Neuronal stem cell (in vitro differentiated cells): ENCODE results near the gene IFNG. TPM values are rescaled to one million over a fixed set of nuclear protein-coding genes. Genes with fewer than 3 reads are reported as not detected.
A peak's percentile ranks its signal among the peaks of the same experiment; 100 is the strongest.
"Not testable (repeated sequence)": the region's sequence is repeated elsewhere in the genome, so short reads cannot be mapped to it uniquely, and the experiment has no call there.

ENCODE experiments used
- DNase-seq: peaks from one replicate; pipeline ENCODE4 v3.0.0-alpha.2; 2013; ENCODE audit warnings: low spot score
- H2AFZ ChIP-seq: one replicate; pipeline ENCODE4 v1.6.1; 2013; ENCODE audit warnings: mild to moderate bottlenecking, low read length, inconsistent platforms
- H2AK5ac ChIP-seq: 2 replicates; pipeline ENCODE4 v1.6.1; 2013; ENCODE audit warnings: low read depth, mild to moderate bottlenecking, inconsistent platforms, low read length, moderate library complexity, mixed read lengths
- H2BK120ac ChIP-seq: 2 replicates; pipeline ENCODE4 v1.6.1; 2013; ENCODE audit warnings: low read depth, mild to moderate bottlenecking, inconsistent platforms, low read length, moderate library complexity, mixed read lengths
- H2BK12ac ChIP-seq: one replicate; pipeline ENCODE4 v1.6.1; 2013; ENCODE audit warnings: low read length, inconsistent platforms
- H2BK15ac ChIP-seq: 2 replicates; pipeline ENCODE4 v1.6.1; 2013; ENCODE audit warnings: mild to moderate bottlenecking, low read length, inconsistent platforms, mixed read lengths
- H2BK5ac ChIP-seq: one replicate; pipeline ENCODE4 v1.6.1; 2013; ENCODE audit warnings: inconsistent platforms, mild to moderate bottlenecking, low read length, moderate library complexity
- H3K14ac ChIP-seq: one replicate; pipeline ENCODE4 v1.6.1; 2013; ENCODE audit warnings: low read length, inconsistent platforms
- H3K18ac ChIP-seq: 2 replicates; pipeline ENCODE4 v1.6.1; 2013; ENCODE audit warnings: low read length, inconsistent platforms
- H3K23ac ChIP-seq: 2 replicates; pipeline ENCODE4 v1.6.1; 2013; ENCODE audit warnings: low read depth, mild to moderate bottlenecking, mixed read lengths, low read length, inconsistent platforms; ENCODE audit not compliant: poor library complexity
- H3K27ac ChIP-seq: replicated peaks from 3 replicates; pipeline ENCODE4 v1.5.1; 2013; ENCODE audit warnings: low read length, inconsistent platforms
- H3K27me3 ChIP-seq, 3 experiments: 2 replicates each; pipeline ENCODE4 v1.6.1; 2013; ENCODE audit warnings: low read length in 3 of 3, mild to moderate bottlenecking in 2 of 3, inconsistent platforms in 1 of 3, low read depth in 1 of 3, mixed read lengths in 1 of 3, moderate library complexity in 1 of 3; ENCODE audit not compliant: control insufficient read depth in 3 of 3, insufficient read depth in 3 of 3
- H3K36me3 ChIP-seq, 2 donors: replicated peaks in 1 of 2; 2 replicates each; pipeline ENCODE4 v1.6.1; 2013; ENCODE audit warnings: low read length in 2 of 2; ENCODE audit not compliant: control insufficient read depth in 2 of 2, insufficient read depth in 2 of 2
- H3K4ac ChIP-seq: 2 replicates; pipeline ENCODE4 v1.6.1; 2013; ENCODE audit warnings: inconsistent platforms, mild to moderate bottlenecking, low read length, moderate library complexity
- H3K4me1 ChIP-seq, 2 donors: 1 replicate in 1 of 2; 2 replicates in 1 of 2; pipeline ENCODE4 v1.6.1; 2013; ENCODE audit warnings: low read length in 2 of 2, low read depth in 1 of 2; ENCODE audit not compliant: control insufficient read depth in 2 of 2, insufficient read depth in 1 of 2
- H3K4me2 ChIP-seq: one replicate; pipeline ENCODE4 v1.6.1; 2013; ENCODE audit warnings: mild to moderate bottlenecking, low read length, inconsistent platforms; ENCODE audit not compliant: insufficient read depth, poor library complexity, severe bottlenecking
- H3K4me3 ChIP-seq, 2 donors: 2 replicates each; pipeline ENCODE4 v1.5.1; 2013; ENCODE audit warnings: low read length in 2 of 2, mild to moderate bottlenecking in 2 of 2, inconsistent platforms in 1 of 2, moderate library complexity in 1 of 2
- H3K79me1 ChIP-seq: one replicate; pipeline ENCODE4 v1.6.1; 2013; ENCODE audit warnings: low read depth, mild to moderate bottlenecking, inconsistent platforms, low read length, moderate library complexity
- H3K9ac ChIP-seq: one replicate; pipeline ENCODE4 v1.6.1; 2013; ENCODE audit warnings: mild to moderate bottlenecking, low read depth, low read length, inconsistent platforms; ENCODE audit not compliant: poor library complexity
- H3K9me3 ChIP-seq, 2 donors: replicated peaks in 1 of 2; 2 replicates each; pipeline versions ENCODE3 to v1.6.1; 2013; ENCODE audit warnings: low read length in 2 of 2, mild to moderate bottlenecking in 2 of 2, inconsistent platforms in 1 of 2, low read depth in 1 of 2, mixed read lengths in 1 of 2, moderate library complexity in 1 of 2; ENCODE audit not compliant: control insufficient read depth in 2 of 2, insufficient read depth in 1 of 2
- H4K8ac ChIP-seq: one replicate; pipeline ENCODE4 v1.6.1; 2013; ENCODE audit warnings: low read depth, mild to moderate bottlenecking, inconsistent platforms, low read length, moderate library complexity
- H4K91ac ChIP-seq: one replicate; pipeline ENCODE4 v1.6.1; 2013; ENCODE audit warnings: low read length, low read depth, mild to moderate bottlenecking, inconsistent platforms; ENCODE audit not compliant: poor library complexity
- WGBS, 2 donors: extraction: QIAGEN DNeasy Blood & Tissue Kit; methylation state at CpG; one replicate each; pipeline ENCODE4 v1.1.7; 2013; ENCODE audit warnings: missing lambda C conversion rate in 2 of 2, mixed read lengths in 1 of 2; ENCODE audit not compliant: insufficient read length in 2 of 2, insufficient replicate concordance in 1 of 2; ENCODE audit errors: extremely low coverage in 2 of 2; 5-methylcytosine and 5-hydroxymethylcytosine counted together
- polyA plus RNA-seq, 2 experiments: library from polyadenylated mRNA; stranded (reverse); fragments of 200-250 nt; gene quantifications; one replicate each; pipeline ENCODE4 v1.2.3, GENCODE V29; 2013

The IFNG gene
- not detected for polyA plus RNA-seq (2013, experiment 1 of 2)
- polyA plus RNA-seq (2013, experiment 2 of 2) = not detected

DNA sequence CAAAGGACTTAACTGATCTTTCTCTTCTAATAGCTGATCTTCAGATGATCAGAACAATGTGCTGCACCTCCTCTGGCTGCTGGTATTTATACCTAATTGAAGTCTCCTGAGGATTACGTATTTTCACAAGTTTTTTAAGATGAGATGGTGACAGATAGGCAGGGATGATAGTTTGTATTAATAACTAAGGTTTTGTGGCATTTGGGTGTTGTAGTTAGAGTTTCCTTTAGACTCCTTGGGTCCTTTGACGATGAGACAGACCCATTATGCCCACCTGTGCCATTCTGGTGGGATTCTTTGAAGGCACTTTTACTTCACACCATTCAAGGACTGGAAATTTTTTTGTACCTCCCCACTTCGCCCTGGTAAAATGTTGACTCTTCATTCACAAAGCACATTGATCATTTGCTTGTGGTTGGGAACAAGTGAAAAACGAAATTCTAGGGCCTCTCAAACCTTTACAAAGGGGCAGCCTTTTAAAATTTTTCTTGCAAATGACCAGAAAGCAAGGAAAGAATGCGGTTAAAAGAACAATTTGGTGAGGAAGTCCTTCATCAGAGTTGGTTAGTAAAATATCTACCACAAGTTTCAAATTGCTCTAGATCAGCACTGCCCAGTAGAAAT is at the start of gene IFNG:
TSS of gene IFNG (minus strand) at position 60 of the 624 bp plus-strand sequence. CDS start 125 bp downstream, outside the sequence.
- Histone ChIP-seq H3K79me1 (no peaks in the 10 kb centered on the region), H3K27me3 (no peaks in the 10 kb centered on the region), H3K14ac (no peak within 1 kb of the TSS), H3K23ac (no peak within 1 kb of the TSS), H3K9me3 (no peaks in the 10 kb centered on the region), H3K4me2 (no peak within 1 kb of the TSS), H3K18ac (no peak within 1 kb of the TSS), H2BK15ac (no peak within 1 kb of the TSS), H2BK5ac (no peak within 1 kb of the TSS), H2AK5ac (no peak within 1 kb of the TSS), H4K91ac (no peak within 1 kb of the TSS), H3K4me3 (no peak within 1 kb of the TSS), H2BK12ac (no peak within 1 kb of the TSS), H3K27ac (no peak within 1 kb of the TSS), H3K36me3 (no peaks in the 10 kb centered on the region), H3K4ac (no peak within 1 kb of the TSS), H3K4me1 (no peaks in the 10 kb centered on the region), H4K8ac (no peak within 1 kb of the TSS), H2AFZ (no peak within 1 kb of the TSS), H2BK120ac (no peak within 1 kb of the TSS), H3K9ac (no peak within 1 kb of the TSS)
- DNase-seq = no peak
- WGBS, 2 donors = no CpG with 5 or more reads among the region's 5 CpGs

DNA sequence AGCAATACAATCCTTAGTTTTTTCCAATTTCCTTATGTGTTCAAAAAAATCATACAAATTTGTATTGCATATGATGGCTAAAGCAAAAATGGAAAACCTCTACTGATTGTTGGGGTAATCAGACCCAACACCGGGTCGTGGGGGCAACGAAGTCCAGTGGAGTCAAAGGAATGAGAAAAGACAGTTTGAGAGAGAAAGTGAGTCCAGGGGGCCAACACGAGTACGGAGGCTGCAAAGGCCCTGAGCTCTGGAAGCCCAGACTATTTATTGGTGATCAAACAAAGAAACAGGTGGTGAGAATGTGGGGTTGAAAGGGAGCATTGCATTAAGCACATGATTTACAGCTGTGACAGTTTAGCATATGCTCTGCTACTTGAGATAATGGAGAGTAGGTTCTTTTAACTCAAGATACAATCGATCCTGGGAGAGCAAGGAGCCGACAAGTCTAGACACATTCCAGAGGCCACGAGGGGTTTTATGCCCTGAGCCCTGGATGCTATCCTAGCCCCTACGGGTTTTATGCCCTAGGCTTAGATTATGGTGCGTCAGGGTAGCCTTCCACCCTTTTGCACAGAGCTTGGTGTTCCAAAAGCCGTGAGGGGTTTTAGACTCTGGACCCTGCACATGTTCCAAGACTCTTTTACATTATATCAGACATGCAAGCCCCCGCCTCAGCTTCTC is 49.6 kb upstream of the IFNG start:
- not testable (repeated sequence) for H2AK5ac ChIP-seq, H4K8ac ChIP-seq, H3K14ac ChIP-seq, H3K27me3 ChIP-seq, H3K9me3 ChIP-seq, H3K4me3 ChIP-seq, H3K4me1 ChIP-seq, H2BK5ac ChIP-seq, H2BK120ac ChIP-seq, H3K9ac ChIP-seq, H3K4ac ChIP-seq, H3K4me2 ChIP-seq, H3K79me1 ChIP-seq, H3K23ac ChIP-seq, DNase-seq, H2BK12ac ChIP-seq, H4K91ac ChIP-seq, H2BK15ac ChIP-seq, H3K36me3 ChIP-seq
- Histone ChIP-seq H3K18ac (peak overlapping the region; percentile 13), H3K27ac (peak overlapping the region; percentile 7), H2AFZ (peak overlapping the region; percentile 54)
- WGBS, 2 donors = no CpG with 5 or more reads among the region's 12 CpGs

DNA sequence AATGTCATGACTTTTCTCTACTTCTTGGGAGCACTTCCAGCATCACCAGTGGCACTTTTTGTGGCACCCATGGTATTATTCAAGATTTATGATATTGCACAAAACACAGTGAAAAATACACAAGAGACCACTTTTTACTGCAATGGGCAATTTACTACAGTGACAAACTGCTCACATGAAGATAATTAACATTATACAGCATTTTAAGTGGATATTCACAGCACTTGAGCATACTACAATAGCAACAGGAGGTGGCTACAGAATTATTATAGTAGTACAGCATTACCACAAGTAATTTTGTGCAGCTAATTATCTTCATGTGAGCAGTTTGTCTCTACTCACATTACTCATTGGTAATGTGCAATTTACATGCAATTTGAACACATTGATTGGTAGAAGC is 47.7 kb upstream of the IFNG start:
- Histone ChIP-seq H3K36me3 (no peaks in the 10 kb centered on the region), H2AFZ (no peak overlapping the region), H2AK5ac (no peak overlapping the region), H2BK15ac (no peak overlapping the region), H3K9ac (no peak overlapping the region), H3K27me3 (no peaks in the 10 kb centered on the region), H3K4me2 (no peak overlapping the region), H2BK120ac (no peak overlapping the region), H3K4me1 (no peaks in the 10 kb centered on the region), H3K23ac (no peak overlapping the region), H2BK12ac (no peak overlapping the region), H3K18ac (no peak overlapping the region), H2BK5ac (no peak overlapping the region), H3K4me3 (no peak overlapping the region), H3K14ac (no peak overlapping the region), H4K8ac (no peak overlapping the region), H4K91ac (no peak overlapping the region), H3K4ac (no peak overlapping the region), H3K27ac (no peak overlapping the region), H3K9me3 (no peaks in the 10 kb centered on the region), H3K79me1 (no peaks in the 10 kb centered on the region)
- DNase-seq = no peak

DNA sequence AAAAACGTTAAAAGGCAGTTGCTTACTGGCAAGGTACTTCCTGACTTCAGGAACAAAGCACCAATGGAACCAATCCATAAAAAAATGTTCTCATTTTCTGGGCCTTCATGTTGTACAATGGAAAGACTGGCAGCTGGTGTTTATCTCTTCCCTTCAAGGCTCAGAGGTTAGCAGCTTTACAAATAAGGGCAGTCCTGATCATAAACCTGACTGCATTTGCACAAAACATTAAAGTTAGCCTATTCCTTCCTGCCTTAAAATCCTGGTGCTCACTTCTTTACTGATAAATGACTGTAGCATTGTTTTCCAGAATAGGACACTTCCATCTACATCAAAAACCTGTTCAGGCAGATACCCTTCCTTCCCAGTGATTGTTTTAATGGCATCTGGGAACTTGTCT is 46.9 kb upstream of the IFNG start:
- H4K8ac ChIP-seq = no peak overlapping the region
- H3K14ac ChIP-seq = no peak overlapping the region
- WGBS, 2 donors = no CpG with 5 or more reads among the region's 1 CpG
- no peak overlapping the region for H4K91ac ChIP-seq
- no peaks in the 10 kb centered on the region for H3K79me1 ChIP-seq
- no peak overlapping the region for H3K4ac ChIP-seq
- H2AFZ ChIP-seq = no peak overlapping the region
- no peaks in the 10 kb centered on the region for H3K27me3 ChIP-seq
- H2BK120ac ChIP-seq = no peak overlapping the region
- H3K36me3 ChIP-seq = no peaks in the 10 kb centered on the region
- H3K23ac ChIP-seq = no peak overlapping the region
- no peak overlapping the region for H3K4me2 ChIP-seq
- H2BK12ac ChIP-seq = no peak overlapping the region
- DNase-seq = no peak
- no peak overlapping the region for H3K18ac ChIP-seq
- no peak overlapping the region for H2BK5ac ChIP-seq
- H3K27ac ChIP-seq = no peak overlapping the region
- no peaks in the 10 kb centered on the region for H3K4me1 ChIP-seq
- no peaks in the 10 kb centered on the region for H3K9me3 ChIP-seq
- H3K9ac ChIP-seq = no peak overlapping the region
- H2BK15ac ChIP-seq = no peak overlapping the region
- no peak overlapping the region for H2AK5ac ChIP-seq
- no peak overlapping the region for H3K4me3 ChIP-seq
